ENCODE measurements around the gene SH2D3A. TPM values are rescaled to one million over a fixed set of nuclear protein-coding genes. Genes with fewer than 3 reads are reported as not detected.

Gene SH2D3A
- total and polyA plus RNA-seq, 2 experiments from 2014 or later = 20.7 to 38.4 TPM

GRCh38 chr19:6718111-6718740, 49.0 kb downstream of the SH2D3A start:
- H3F3A ChIP-seq (replicated peaks; ENCODE audit: low read depth) = peaks cover 8% of the 10 kb centered on the region
- no peak overlapping the region for H3K27ac ChIP-seq (ENCODE audit: low read depth)
- ATAC-seq = peak; percentile 27
- Mint-ChIP-seq H3K36me3 (ENCODE audit: low read depth) (peaks cover 24% of the 10 kb centered on the region), H3K4me3 (no peak overlapping the region), H3K9me3 (peaks cover 60% of the 10 kb centered on the region), H3K27me3 (ENCODE audit: insufficient read depth, low read depth, poor library complexity) (peaks cover 19% of the 10 kb centered on the region), H3K4me1 (peaks cover 3% of the 10 kb centered on the region), H3K27ac (no peak overlapping the region)
- no peaks in the 10 kb centered on the region for H4K20me1 ChIP-seq (replicated peaks; ENCODE audit: insufficient read depth)
- H3K27me3 ChIP-seq (ENCODE audit: insufficient read depth) = no peaks in the 10 kb centered on the region
- H3K36me3 ChIP-seq (ENCODE audit: insufficient read depth) = no peaks in the 10 kb centered on the region
- TF ChIP-seq EZH2 (IDR thresholded peaks at IDR 0.05; ENCODE audit: low read depth, unreplicated experiment) (no peak), JUNB (IDR thresholded peaks at IDR 0.05; ENCODE audit: unreplicated experiment) (no peak), ZNF114 (CRISPR knock-in tag; IDR thresholded peaks at IDR 0.05) (no peak), EZH2phosphoT487 (IDR thresholded peaks at IDR 0.05; ENCODE audit: unreplicated experiment) (no peak), ZNF331 (CRISPR knock-in tag; IDR thresholded peaks at IDR 0.05; ENCODE audit: low read depth) (no peak), NANOG (IDR thresholded peaks at IDR 0.05; ENCODE audit: borderline replicate concordance) (no peak)
- TF ChIP-seq, protein P1, sequence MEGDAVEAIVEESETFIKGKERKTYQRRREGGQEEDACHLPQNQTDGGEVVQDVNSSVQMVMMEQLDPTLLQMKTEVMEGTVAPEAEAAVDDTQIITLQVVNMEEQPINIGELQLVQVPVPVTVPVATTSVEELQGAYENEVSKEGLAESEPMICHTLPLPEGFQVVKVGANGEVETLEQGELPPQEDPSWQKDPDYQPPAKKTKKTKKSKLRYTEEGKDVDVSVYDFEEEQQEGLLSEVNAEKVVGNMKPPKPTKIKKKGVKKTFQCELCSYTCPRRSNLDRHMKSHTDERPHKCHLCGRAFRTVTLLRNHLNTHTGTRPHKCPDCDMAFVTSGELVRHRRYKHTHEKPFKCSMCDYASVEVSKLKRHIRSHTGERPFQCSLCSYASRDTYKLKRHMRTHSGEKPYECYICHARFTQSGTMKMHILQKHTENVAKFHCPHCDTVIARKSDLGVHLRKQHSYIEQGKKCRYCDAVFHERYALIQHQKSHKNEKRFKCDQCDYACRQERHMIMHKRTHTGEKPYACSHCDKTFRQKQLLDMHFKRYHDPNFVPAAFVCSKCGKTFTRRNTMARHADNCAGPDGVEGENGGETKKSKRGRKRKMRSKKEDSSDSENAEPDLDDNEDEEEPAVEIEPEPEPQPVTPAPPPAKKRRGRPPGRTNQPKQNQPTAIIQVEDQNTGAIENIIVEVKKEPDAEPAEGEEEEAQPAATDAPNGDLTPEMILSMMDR (conservative IDR thresholded peaks at IDR 0.05; ENCODE audit: low read depth in 2 of 2) = no peak
- peak overlapping the region; percentile 30; the same call in 1 of the 2 replicates for H3K4me3 ChIP-seq
- H3K9me2 ChIP-seq (ENCODE audit: insufficient read depth) = no peaks in the 10 kb centered on the region
- no peak for DNase-seq (ENCODE audit: low spot score)
- no peaks in the 10 kb centered on the region for H3K79me2 ChIP-seq (replicated peaks; ENCODE audit: insufficient read depth)
- peaks cover 1% of the 10 kb centered on the region; the same call in 1 of the 2 replicates for H3K4me1 ChIP-seq (ENCODE audit: insufficient read depth)
- peak overlapping the region; percentile 60 for H3K4me2 ChIP-seq
- H2AFZ ChIP-seq = peak overlapping the region; percentile 56

GRCh38 chr19:6717441-6717971, 49.7 kb downstream of the SH2D3A start:
- Histone ChIP-seq H3K79me2 (replicated peaks; ENCODE audit: insufficient read depth) (no peaks in the 10 kb centered on the region), H2AFZ (peak overlapping the region; percentile 56; the same call in 1 of the 2 replicates), H3K27ac (ENCODE audit: low read depth) (no peak overlapping the region), H3K4me1 (ENCODE audit: insufficient read depth) (no peaks in the 10 kb centered on the region; the same call in 1 of the 2 replicates), H3F3A (replicated peaks; ENCODE audit: low read depth) (peaks cover 8% of the 10 kb centered on the region), H3K27me3 (ENCODE audit: insufficient read depth) (no peaks in the 10 kb centered on the region), H3K4me2 (peak overlapping the region; percentile 60), H3K36me3 (ENCODE audit: insufficient read depth) (no peaks in the 10 kb centered on the region), H4K20me1 (replicated peaks; ENCODE audit: insufficient read depth) (no peaks in the 10 kb centered on the region), H3K9me2 (ENCODE audit: insufficient read depth) (no peaks in the 10 kb centered on the region), H3K4me3 (no peak overlapping the region)
- no peaks in the 10 kb centered on the region; the same call in 2 of the 3 replicates for H3K4me1 Mint-ChIP-seq
- H3K27ac Mint-ChIP-seq = no peak overlapping the region
- peak overlapping the region; percentile 14; the same call in 1 of the 3 replicates for H3K4me3 Mint-ChIP-seq
- peaks cover 67% of the 10 kb centered on the region for H3K9me3 Mint-ChIP-seq
- peak; percentile 38 for DNase-seq (ENCODE audit: low spot score)
- peaks cover 30% of the 10 kb centered on the region for H3K36me3 Mint-ChIP-seq (ENCODE audit: low read depth)
- TF ChIP-seq STAT1 (IDR thresholded peaks at IDR 0.05; ENCODE audit: unreplicated experiment) (no peak), ZNF462 (CRISPR knock-in tag; IDR thresholded peaks at IDR 0.05) (no peak), EZH2phosphoT487 (IDR thresholded peaks at IDR 0.05; ENCODE audit: unreplicated experiment) (no peak)
- H3K27me3 Mint-ChIP-seq (ENCODE audit: insufficient read depth, low read depth, poor library complexity) = peaks cover 23% of the 10 kb centered on the region
- ATAC-seq = no peak

All from GM23338 (cell line).